ENCODE data around the gene PPDPF.
"Not testable (repeated sequence)": the region's sequence is repeated elsewhere in the genome, so short reads cannot be mapped to it uniquely, and the experiment has no call there.

PPDPF gene

DNA sequence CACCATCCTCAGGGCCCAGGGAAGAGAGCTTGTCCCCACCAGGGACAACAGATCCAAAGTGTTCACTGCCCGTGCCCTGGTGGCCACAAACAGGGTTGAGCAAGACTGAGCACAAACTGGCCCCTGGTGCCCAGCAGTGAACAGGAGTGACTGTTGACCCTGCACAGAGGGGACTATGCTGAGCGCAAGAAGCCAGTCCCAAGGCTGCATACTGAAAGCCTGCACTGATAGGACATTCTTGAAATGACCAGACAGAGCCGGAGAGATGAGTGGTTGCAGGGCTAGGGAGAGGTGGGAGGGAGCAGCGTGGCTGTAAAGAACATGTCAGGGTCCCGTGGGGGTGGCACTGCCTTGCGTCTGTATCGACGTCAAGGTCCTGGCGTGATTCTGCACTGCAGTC, 30.5 kb downstream of the PPDPF start:
- DNase-seq (ENCODE audit: low spot score): no peak

DNA sequence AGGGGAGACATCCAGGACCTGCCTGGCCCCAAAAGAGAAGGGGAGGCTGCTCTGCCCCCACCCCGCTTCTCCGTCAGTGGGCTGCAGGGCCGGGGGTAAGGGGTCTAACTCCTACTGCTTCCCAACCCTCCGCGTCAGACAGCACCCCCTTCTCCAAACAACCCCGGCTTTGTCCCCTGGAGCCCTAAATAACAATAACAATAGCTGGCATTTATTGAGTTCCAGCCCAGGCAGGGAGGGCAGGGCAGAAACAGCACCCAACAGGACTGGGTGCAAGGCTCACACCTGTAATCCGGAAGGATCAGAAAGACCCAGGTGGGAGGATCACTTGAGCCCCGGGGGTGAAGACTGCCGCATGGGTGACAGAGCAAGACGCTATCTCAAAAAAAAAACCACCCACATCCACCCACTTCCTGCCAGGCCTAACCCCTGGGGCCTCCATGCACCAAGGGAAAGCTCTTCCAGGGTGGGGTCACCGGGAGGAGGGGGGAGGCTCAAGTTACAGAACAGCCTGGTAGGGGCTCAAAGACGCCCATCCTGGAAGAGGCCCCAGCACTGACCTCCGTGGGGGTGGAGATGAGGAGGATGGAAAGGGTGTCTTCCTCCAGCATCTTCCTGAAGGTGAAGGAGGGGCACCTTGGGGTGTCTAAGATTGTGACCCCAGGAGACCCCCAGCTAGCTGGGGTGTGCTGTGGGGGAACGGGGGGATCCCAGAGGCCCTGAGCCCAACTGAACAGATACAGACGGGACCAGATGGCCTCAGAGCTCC, 32.1 kb downstream of the PPDPF start:
- no peak for DNase-seq (ENCODE audit: low spot score)

DNA sequence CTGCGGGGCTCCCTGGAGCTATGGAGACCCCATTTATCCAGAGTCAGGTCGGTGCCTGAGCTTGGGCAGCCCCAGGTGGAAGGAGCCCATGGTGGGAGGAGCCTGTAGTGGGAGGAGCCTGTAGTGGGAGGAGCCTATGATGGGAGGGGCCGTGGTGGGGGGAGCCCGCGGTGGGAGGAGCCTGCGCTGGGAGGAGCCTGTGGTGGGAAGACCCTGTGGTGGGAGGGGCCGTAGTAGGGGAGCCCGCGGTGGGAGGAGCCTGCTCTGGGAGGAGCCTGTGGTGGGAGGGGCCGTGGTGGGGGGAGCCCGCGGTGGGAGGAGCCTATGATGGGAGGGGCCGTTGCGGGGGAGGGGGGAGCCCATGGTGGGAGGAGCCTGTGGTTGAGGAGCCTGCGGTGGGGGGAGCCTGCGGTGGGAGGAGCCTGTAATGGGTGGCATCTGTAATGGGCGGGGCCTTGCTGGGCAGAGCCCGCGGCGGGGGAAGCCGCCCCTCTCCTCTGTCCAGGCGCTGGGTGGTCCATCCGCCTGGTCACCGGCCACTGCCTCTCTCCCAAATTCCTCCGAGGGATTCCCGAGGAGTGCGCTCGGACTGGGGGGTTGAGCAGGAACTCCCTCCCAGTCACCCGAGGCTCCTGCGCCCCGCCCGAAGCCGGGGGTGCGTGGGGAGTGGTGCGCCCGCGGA, 32.8 kb downstream of the PPDPF start:
- peak; percentile 85 for DNase-seq (ENCODE audit: low spot score)

DNA sequence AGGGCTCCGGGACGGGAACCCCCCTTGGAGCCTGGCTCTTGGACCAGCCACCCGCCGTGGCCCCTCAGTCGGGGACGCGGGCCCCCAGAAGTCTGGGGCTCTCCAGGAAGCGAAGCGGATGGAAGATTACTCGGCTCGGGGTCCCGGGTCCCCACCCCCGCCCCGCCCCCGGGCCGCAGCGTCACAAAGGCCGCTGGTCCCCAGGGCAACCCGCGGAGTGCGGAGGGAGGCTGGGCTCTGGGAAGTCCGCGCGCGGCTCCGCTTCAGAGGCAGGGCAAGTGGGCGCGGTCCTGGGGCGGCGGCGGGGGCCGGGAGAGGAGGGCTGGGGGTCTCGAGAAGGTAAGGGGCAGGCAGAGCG, 33.3 kb downstream of the PPDPF start, which contains the start of gene FNDC11:
TSS of gene FNDC11 (plus strand) at position 227 of the 358 bp plus-strand sequence. CDS start 1,505 bp downstream, outside the sequence.
- DNase-seq (ENCODE audit: low spot score): no peak

DNA sequence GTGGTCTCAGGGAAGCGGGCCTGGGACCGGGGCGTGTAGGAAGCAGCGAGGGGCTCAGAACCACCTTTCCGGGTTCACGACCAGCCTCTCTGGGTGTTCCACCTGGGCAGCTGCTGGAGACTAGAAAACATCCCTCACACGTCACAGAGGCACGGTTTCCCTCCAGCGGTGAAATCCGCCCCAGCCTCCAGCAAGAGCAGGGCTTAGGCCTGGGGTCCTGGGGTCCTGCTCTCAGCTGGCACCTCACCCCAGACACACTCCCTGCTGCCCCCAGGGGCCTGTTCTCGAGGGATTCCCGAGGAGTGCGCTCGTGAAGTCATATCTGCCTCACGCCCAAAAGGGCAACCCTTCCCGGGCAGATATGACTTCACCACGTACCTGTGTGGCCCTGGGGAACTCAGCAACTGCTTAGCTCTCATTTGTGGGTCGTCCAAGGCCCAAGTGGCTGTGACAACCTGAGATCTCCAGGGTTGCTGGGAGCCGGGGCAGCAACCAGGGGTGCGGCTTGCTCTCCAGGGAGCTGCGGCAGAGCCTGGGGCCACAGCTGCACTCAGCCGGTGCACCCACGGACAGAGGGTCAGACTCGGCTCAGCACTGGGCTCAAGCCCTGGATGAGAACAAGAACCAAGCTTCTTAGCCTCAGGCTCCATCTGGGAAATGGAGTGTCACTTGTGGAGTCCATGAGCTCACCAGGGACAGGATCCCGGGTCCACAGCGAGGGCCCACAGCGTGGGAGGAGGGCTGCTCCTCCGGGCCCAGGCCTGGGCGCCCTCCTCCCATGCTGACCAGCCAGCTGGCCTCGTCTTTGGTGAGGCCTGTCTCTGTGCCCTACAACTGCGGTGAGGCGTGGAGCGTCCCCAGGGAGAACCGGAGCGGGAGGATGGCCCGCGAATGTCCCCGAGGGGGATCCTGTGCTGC, 34.1 kb downstream of the PPDPF start:
- no peak for DNase-seq (ENCODE audit: low spot score)

DNA sequence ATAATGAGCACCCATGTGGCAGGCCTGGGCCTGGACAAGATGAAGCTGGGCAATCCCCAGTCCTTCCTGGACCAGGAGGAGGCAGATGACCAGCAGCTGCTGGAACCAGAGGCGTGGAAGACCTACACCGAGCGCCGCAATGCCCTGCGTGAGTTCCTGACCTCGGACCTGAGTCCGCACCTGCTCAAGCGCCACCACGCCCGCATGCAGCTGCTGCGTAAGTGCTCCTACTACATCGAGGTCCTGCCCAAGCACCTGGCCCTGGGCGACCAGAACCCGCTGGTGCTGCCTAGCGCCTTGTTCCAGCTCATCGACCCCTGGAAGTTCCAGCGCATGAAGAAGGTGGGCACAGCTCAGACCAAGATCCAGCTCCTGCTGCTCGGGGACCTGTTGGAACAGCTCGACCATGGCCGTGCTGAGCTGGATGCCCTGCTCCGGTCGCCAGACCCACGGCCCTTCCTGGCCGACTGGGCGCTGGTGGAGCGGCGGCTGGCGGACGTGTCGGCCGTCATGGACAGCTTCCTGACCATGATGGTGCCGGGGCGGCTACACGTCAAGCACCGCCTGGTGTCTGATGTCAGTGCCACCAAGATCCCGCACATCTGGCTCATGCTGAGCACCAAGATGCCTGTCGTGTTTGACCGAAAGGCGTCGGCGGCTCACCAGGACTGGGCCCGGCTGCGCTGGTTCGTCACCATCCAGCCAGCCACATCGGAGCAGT, 35.3 kb downstream of the PPDPF start:
- DNase-seq (ENCODE audit: low spot score): no peak

DNA sequence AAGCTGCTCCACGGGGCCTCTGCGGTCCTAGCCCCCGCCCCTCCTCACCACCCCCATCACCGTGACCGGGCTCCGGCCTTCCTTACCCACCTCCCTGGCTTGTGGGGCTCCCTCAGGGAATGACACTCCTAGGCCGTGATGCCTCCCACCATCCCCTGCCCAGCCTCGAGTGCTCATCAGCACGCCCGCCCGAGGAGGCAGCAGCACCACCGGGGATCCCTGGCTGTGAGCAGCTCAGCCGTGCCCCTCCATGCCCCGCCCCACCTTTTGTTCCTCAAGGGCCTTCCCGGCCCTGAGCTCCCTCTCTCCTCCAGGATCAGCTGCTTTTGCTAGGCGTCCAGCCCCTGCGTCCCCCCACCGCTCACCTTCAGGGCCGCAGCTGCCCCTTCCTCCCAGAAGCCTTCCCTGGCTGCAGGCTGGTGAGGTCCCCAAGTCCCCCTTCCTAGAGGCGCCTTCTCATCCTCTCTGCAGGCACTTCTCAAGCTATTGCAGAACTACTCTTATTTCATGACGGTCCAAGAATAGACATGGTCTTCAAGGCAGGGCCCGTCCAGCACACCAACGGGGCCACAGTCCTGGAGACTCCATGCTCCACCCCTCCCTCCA, 36.4 kb downstream of the PPDPF start:
- DNase-seq (ENCODE audit: low spot score): no peak

DNA sequence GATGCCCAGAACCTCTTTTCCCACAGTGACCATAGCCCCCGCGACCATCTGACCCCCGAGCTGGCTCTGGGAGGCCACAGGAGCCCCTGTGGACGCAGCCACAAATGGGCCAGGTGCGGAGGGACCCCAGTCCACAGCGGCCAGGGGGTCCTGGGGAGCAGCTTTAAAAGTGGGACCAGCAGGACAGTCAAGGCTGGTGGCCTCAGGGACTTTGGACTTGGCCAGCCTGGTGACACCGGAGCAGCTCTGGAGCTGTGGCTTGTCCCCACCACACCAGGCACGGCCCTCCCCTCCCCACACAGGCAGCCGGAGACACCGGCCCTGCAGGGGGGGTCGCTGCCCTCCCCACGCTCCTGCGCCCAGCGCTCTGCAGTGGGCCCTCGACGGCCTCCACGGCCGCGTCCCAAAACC, 36.9 kb downstream of the PPDPF start:
- DNase-seq (ENCODE audit: low spot score): no peak

DNA sequence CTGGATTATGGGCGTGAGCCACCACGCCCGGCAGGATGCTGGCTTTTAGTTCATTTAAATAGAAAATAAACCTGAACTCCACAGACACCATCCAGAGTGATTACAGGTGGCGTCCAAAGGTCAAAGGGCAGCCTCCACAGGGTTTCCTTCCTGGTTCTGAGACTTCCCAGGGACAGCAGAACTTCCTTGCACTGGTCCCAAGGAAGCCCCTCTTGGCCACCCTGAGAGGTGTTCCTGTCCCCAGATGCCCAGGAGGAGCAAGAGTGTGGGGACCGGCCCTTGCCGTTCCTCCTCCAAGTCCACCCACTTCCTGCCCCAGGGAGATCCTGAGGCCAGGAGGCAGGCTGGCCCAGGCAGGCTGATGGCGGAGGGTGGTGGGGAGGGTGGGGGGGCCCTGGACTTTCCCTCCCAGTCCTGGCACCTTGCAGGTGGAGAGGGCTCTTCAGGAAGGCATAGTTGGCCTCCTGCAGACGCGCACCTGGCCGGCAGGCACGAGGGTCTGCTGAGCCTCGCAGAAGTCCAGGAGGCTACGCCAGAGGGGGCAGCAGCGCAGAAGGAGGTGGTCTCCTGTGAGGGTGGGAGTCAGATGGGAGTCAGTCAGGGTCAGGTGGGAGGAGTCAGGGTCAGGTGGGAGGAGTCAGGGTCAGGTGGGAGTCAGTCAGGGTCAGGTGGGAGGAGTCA, 38.4 kb downstream of the PPDPF start:
- DNase-seq (ENCODE audit: low spot score): no peak

DNA sequence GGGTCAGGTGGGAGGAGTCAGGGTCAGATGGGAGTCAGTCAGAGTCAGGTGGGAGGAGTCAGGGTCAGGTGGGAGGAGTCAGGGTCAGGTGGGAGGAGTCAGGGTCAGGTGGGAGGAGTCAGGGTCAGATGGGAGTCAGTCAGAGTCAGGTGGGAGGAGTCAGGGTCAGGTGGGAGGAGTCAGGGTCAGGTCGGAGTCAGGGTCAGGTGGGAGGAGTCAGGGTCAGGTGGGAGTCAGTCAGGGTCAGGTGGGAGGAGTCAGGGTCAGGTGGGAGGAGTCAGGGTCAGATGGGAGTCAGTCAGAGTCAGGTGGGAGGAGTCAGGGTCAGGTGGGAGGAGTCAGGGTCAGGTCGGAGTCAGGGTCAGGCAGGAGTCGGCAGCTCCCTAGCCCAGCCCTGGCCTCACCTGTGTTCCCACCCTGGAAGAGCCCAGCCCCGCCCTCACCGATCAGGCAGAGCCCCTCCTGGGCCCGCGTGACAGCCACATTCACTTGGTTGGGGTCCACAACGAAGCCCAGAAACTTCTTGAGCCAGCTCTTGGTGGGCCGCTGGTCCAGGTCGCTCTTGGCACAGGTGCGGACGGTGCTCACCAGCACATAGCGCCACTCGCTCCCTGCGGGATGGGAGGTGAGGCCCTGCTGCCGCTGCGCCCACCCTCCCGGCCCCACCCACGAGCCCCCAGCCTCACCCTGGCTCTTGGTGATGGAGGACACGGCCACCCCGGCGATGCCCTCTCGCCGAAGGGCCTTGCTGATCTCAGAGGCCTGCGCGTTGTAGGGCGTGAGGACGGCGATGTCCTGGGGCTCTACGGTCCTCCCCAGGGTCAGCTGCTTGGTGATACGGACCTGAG, 39.1 kb downstream of the PPDPF start:
- not testable (repeated sequence) for DNase-seq (ENCODE audit: low spot score)

DNA sequence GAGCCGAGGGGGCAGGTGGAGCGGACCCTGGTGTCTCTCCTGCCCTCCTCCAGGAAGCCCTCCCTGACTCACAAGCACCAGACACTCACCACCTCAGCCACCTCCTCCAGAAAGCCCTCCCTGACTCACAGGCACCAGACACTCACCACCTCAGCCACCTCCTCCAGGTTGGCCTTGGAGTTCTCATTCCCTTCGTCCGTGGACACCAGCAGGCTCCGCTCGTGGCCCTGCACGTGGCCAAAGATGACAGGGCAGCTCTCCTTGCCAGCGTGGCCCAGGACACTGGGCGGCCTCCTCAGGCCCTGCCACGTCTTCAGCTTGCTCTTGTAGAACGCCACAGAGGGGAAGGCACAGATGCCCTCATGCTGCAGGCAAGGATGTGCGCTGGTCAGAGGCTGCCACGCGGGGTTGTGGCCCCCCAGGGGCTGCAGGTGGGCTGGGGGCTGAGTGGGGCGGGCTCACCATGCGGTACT, 39.8 kb downstream of the PPDPF start:
- no peak for DNase-seq (ENCODE audit: low spot score)

DNA sequence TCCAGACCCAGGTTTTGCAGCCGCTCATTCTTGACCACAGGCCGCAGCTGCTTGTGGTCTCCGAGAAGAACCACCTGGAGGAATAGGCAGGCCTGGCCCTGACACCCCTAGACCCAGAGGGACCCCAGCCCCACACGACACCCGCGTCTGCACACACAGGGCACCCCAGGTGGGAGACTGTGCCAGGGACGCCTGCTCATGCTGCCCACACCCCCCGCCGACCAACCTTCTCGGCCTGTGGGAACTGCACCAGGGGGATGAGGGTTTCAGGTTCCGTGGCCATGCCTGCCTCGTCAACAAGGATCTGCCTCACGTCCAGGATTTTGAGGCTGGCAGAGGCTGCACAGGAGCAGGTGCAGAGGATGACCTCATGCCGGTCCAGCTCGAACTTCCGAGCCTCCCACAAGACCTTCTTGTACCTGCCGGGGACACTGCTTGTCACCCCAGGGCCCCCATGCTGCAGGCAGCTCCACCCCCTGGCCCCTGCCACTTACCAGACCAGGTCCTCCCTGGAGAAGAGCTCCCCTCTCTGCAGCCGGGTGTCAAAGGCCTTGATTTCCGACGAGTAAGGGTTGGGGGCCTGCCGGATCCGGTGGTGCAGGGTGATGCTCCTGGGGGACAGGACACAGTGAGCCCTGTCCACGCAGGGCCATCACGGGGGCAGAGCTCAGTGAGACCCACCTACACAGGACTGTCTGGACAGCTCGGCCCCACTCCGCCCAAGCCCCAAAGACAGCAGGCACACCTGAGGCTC, 40.5 kb downstream of the PPDPF start:
- no peak for DNase-seq (ENCODE audit: low spot score)

DNA sequence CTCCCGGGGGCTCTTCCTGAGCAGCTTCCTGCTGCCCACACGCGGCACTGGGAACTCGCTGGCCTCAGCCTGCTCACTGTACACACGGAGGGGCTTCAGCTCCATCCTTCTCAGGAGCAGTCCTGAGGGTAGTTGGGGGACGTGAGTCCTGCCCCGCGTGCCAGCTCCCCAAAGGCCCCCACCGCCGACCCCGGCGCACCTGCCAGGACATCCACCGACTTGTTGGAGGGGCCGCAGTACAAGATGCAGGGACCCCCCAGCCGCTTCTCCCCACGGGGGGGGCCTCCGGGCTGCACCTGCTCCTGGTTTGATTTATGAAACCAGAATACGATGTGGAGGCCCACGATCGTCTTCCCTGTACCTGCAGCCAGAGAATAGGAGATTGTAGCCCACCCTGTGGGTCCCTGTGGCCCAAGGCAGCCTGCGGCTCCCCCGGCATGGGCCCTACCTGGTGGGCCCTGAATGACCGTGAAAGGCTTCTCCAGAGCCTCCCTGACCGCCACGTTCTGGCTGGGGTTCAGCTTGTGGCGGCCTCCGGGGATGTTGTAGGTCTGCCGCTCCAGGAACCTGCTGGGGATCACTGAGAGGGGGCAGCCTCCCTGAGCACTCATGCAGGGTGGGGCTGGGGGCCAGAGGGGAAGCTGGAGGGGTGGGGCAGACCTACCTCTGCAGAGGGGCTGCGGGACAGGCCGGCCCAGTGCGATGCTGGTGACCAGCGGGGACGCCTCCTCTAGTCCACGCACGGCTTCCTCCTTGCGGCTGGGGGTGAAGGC, 41.2 kb downstream of the PPDPF start:
- DNase-seq (ENCODE audit: low spot score): no peak

DNA sequence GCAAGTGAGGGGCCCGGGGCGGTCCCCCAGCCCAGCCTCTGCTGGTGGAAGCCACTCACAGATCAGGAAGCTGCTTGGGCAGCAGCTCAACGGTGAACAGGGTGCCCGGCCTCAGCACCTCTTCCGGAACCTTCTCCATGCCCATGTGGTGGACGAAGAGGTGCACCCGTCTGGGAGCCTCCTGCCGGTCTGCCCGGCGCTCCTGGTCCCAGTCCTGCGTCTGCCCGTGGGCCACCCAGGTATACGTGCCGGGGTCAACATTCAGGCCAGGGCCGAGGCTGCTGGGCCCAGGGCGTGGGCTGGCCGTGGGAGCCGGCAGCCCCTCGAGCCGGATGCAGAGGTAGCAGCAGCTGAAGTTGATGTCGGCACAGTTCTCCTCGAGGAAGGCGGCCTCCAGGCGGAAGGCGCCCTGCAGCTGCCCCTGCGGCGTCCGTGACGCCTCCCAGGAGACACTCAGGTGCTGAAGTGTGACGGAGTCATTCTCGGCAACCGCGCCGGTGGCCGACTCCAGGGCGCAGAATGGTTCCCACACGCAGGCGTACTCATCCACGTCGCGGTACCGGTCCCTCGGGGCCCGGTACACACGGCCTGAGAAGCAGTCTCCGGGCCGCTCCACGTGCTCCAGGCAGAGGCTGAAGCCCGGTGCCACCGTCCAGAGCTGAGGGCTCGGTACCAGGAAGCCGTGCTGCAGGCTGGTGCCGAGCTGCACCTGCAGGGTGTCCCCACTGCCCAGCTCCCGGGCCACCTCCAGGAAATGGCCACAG, 42.1 kb downstream of the PPDPF start:
- DNase-seq (ENCODE audit: low spot score): no peak

DNA sequence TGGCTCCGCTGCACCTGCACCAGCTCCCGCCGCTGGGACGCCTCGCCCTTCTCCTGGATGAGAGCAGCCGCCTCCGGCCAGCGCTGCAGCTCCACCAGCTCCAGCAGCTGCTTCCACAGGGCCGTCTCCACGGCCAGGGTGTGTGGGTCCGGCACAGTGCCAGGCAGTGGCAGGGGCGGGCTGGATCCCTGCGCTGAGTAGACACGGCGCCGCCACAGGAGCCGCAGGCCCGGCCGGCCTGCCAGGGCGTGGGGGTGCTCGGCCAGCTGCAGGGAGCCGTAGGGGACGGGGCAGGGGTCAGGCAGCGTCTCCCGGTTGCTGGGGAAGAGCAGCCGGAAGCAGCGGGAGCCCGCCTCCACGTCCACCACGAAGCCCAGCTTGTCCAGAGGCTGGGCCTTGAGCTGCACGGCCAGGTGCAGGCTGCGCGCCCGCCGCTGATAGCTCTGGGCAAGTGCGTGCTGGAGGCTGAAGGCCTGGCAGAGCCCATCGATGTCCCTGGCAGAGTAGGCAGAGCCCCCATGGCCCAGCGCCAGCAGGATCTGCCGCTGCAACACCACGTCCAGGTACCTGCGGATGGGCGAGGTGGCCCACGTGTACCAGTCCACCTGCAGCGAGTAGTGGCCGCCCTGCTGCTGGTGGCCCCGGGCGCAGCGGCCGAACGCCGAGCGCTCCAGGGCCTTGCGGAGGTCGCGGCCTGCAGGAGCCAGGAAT, 42.8 kb downstream of the PPDPF start:
- DNase-seq (ENCODE audit: low spot score): no peak

DNA sequence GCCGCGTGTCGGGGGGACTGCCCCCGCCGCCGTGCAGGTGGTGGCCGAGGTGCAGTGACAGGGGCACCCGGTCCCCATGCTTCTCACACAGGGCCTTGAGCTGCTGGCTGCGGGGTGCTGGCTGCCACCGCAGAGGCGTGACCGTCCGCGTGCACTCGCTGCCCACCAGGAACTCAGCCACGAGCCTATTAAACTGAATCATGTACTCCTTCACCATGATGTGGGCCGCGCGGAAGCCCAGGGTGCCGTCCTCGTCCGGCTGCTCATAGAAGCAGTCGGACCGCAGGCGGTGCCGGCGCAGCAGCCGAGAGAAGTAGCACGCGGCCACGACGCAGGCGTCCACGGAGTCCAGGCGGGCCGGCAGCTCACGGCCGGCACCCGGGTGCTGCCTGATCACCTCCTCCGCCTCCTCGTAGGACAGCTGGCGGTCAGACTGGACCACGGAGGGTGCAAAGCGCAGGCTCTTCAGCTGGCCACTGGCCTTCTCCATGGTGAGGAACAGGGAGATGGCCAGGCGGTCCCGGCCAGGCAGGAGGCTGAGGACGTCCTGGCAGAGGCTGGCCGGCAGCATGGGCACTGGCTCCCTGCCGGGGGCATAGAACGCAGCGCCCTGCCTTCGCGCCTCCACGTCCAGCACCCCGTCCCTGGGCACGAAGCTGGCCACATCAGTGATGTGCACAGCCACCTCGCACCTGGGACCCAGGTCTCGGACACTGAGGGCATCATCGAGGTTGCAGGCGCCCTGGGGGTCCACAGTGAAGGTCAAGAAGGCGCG, 43.7 kb downstream of the PPDPF start:
- no peak for DNase-seq (ENCODE audit: low spot score)
